Immature natural killer cell (primary cell): ENCODE data around the gene HNRNPLL. TPM values are rescaled to one million over a fixed set of nuclear protein-coding genes. Genes with fewer than 3 reads are reported as not detected.
"Not testable (repeated sequence)": the region's sequence is repeated elsewhere in the genome, so short reads cannot be mapped to it uniquely, and the experiment has no call there.

ENCODE experiments used
- DNase-seq, 3 donors: peaks; one replicate each; pipeline ENCODE4 v3.0.0; 2022; ENCODE audit warnings: mixed read lengths in 1 of 3
- H3K27ac Mint-ChIP-seq, 6 donors: one replicate each; pipeline ENCODE4 v1.8.0; 2020; ENCODE audit warnings: mixed read lengths in 6 of 6, mild to moderate bottlenecking in 5 of 6, inconsistent platforms in 4 of 6, moderate library complexity in 3 of 6
- H3K27me3 Mint-ChIP-seq, 3 donors: one replicate each; pipeline ENCODE4 v1.8.0; 2020 to 2021; ENCODE audit warnings: low read depth in 3 of 3, mild to moderate bottlenecking in 3 of 3, mixed read lengths in 3 of 3, moderate library complexity in 3 of 3, inconsistent platforms in 1 of 3
- H3K36me3 Mint-ChIP-seq, 3 donors: one replicate each; pipeline ENCODE4 v1.8.0; 2020; ENCODE audit warnings: mixed read lengths in 3 of 3, inconsistent platforms in 2 of 3, mild to moderate bottlenecking in 2 of 3
- H3K4me1 Mint-ChIP-seq, 2 donors: one replicate each; pipeline ENCODE4 v1.8.0; 2020; ENCODE audit warnings: inconsistent platforms in 2 of 2, mild to moderate bottlenecking in 2 of 2, mixed read lengths in 2 of 2, moderate library complexity in 1 of 2
- H3K4me3 Mint-ChIP-seq, 5 donors: one replicate each; pipeline ENCODE4 v1.8.0; 2020; ENCODE audit warnings: mild to moderate bottlenecking in 5 of 5, mixed read lengths in 5 of 5, inconsistent platforms in 3 of 5, moderate library complexity in 3 of 5
- H3K9me3 Mint-ChIP-seq, 6 donors: one replicate each; pipeline ENCODE4 v1.8.0; 2020; ENCODE audit warnings: mild to moderate bottlenecking in 6 of 6, mixed read lengths in 6 of 6, inconsistent platforms in 4 of 6, moderate library complexity in 3 of 6
- polyA plus RNA-seq, 3 donors: library from polyadenylated mRNA; unstranded; fragments of 300-500 nt; fragmentation: Illumina TruSeq; gene quantifications; one replicate each; pipeline ENCODE4 v1.2.3, GENCODE V29; 2021

Gene HNRNPLL
- polyA plus RNA-seq, 3 donors from 2014 or later, result 7.4 to 13.9 (median 11.5) TPM

DNA sequence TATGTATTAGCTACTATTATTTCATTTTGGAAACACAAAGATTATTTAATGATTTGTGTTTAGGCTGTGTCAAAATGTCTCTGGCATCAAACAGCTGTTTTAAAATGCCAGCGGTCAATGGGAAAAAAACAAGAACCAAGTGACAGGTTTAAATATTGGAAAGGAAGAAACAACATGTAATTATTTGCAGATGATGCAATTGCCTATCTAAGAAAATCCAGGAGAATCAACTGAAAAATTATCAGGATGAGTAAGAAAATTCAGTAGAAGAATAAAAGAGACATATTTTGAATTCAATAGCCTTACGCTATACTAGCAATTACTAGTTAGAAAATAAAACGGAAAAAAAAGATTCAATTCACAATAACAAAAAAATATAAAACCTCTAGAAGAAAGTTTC is 51.6 kb downstream of the HNRNPLL start:
- no peak overlapping the region for H3K4me3 Mint-ChIP-seq
- no peak overlapping the region for H3K27ac Mint-ChIP-seq
- peaks cover 0 to 7% (median 5%) of the 10 kb centered on the region in 3 donors for H3K27me3 Mint-ChIP-seq
- no peaks in the 10 kb centered on the region for H3K36me3 Mint-ChIP-seq
- no peaks in the 10 kb centered on the region for H3K9me3 Mint-ChIP-seq
- DNase-seq, result no peak
- H3K4me1 Mint-ChIP-seq, result no peaks in the 10 kb centered on the region

DNA sequence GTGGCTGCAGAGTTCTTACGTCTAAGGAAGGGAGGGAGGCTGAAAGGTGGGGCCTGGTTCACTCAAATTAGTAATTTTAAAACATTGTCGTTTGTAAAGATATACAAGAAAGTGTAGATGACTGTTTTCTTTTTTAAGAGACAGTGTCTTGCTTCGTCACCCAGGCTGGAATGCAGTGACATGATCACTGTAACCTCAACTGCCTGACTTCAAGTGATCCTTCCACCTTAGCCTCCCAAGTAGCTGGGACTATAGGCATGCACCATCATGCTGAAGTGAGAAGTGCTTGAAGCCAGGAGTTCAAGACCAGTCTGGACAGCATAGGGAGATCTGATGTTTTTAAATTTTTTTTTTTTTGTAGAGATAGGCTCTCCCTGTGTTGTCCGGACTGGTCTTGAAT is 52.9 kb downstream of the HNRNPLL start:
- Mint-ChIP-seq H3K4me3 (no peak overlapping the region), H3K27me3 (peaks cover 2 to 11% (median 5%) of the 10 kb centered on the region in 3 donors), H3K9me3 (no peaks in the 10 kb centered on the region), H3K4me1 (no peaks in the 10 kb centered on the region), H3K36me3 (no peaks in the 10 kb centered on the region), H3K27ac (no peak overlapping the region)
- DNase-seq, result no peak

DNA sequence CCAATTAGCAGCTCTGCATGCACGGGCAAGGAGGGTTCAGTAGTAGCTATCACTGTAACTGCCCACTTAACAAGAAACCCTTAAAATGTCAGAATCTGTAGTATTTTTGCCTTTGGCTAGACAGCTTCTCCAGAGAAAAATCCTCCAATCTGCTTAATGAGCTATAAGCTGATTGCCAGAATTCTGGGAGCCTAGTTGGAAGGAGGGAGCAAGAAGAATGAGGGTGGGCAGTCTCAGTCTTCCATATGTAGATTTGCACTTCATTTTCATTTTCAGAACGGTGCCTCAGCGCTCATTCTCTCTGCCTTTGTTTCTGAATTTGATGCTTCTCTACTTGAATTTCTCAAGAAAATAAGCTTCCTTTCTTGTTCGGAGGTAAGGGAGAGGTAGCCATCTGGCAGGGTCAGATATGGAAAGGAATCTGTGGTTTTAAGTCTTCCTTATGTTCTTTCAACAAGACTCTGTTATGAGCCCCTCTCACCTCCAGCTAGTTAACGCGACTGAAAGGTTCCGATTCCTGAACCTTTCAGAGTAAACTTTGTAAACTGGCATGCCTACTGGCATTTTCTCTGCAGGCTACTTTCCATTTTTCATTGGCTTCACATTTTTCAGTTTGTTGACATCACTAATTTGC is 53.5 kb downstream of the HNRNPLL start:
- H3K4me1 Mint-ChIP-seq, result no peaks in the 10 kb centered on the region
- H3K36me3 Mint-ChIP-seq, result no peaks in the 10 kb centered on the region
- DNase-seq, result no peak
- no peaks in the 10 kb centered on the region for H3K9me3 Mint-ChIP-seq
- no peak overlapping the region for H3K4me3 Mint-ChIP-seq
- H3K27me3 Mint-ChIP-seq, result peaks cover 2 to 12% (median 5%) of the 10 kb centered on the region in 3 donors
- H3K27ac Mint-ChIP-seq, result no peak overlapping the region

DNA sequence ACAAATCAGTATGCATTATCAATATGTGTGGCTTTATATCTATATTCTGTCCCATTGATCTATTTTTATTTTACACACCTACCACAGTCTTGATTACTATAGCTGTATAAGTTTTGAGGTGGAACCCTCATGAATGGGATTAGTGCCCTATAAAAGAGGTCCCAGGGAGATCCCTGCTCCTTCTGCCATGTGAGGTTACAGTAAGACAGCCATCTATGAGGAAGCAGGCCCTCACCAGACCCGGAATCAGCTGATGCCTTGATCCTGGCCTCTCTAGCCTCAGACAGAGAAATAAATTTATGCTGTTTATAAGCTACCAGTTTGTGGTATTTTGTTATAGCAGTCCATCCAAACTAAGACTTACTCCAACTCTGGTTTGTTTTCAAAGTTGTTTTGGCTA is 54.9 kb downstream of the HNRNPLL start:
- no peak for DNase-seq
- H3K27me3 Mint-ChIP-seq, result peaks cover 3 to 14% (median 5%) of the 10 kb centered on the region in 3 donors
- no peaks in the 10 kb centered on the region for H3K36me3 Mint-ChIP-seq
- no peaks in the 10 kb centered on the region for H3K9me3 Mint-ChIP-seq
- no peak overlapping the region for H3K27ac Mint-ChIP-seq
- peaks cover 2 to 5% of the 10 kb centered on the region in 2 donors for H3K4me1 Mint-ChIP-seq
- H3K4me3 Mint-ChIP-seq, result no peak overlapping the region

DNA sequence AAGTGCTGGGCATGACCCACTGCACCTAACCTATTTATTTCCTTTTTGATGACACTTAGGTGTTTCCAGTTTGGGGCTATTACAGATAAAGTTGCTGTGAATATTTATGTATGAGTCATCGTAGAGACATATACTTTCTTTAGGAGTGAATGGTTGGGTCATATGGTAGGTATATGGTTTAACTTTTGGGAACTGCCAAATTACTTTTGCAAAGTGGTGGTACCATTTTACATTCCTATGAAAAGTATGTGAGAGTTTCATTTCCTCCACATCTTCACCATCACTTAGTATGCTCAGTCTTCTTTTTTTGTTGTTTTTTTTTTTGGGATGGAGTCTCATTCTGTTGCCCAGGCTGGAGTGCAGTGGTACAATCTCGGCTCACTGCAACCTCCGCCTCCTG is 56.1 kb downstream of the HNRNPLL start:
- H3K4me3 Mint-ChIP-seq, result no peak overlapping the region
- peaks cover 2 to 10% of the 10 kb centered on the region in 2 donors for H3K4me1 Mint-ChIP-seq
- no peaks in the 10 kb centered on the region for H3K9me3 Mint-ChIP-seq
- H3K36me3 Mint-ChIP-seq, result no peaks in the 10 kb centered on the region
- peaks cover 5 to 18% (median 6%) of the 10 kb centered on the region in 3 donors for H3K27me3 Mint-ChIP-seq
- no peak overlapping the region for H3K27ac Mint-ChIP-seq
- DNase-seq, result no peak

DNA sequence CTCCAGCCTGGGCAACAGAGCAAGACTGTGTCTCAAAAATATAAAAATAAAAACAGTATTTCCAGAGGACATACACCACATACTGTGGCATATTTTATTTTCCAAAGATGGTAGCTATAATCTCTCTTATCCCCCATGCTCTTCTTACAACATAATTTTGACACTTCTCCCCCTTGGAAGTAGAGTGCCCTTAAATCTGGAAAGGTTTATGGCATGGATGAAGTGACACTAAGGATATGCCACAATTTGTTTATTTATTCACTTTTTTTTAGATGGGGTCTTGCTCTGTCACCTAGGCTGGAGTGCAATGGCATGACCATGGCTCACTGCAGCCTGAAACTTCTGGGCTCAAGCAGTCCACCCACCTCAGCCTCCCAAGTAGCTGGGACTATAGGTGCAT is 56.7 kb downstream of the HNRNPLL start:
- peaks cover 4 to 18% (median 6%) of the 10 kb centered on the region in 3 donors for H3K27me3 Mint-ChIP-seq
- H3K9me3 Mint-ChIP-seq, result no peaks in the 10 kb centered on the region
- H3K36me3 Mint-ChIP-seq, result no peaks in the 10 kb centered on the region
- peaks cover 2 to 10% of the 10 kb centered on the region in 2 donors for H3K4me1 Mint-ChIP-seq
- no peak overlapping the region for H3K4me3 Mint-ChIP-seq
- no peak overlapping the region for H3K27ac Mint-ChIP-seq
- DNase-seq, result no peak

DNA sequence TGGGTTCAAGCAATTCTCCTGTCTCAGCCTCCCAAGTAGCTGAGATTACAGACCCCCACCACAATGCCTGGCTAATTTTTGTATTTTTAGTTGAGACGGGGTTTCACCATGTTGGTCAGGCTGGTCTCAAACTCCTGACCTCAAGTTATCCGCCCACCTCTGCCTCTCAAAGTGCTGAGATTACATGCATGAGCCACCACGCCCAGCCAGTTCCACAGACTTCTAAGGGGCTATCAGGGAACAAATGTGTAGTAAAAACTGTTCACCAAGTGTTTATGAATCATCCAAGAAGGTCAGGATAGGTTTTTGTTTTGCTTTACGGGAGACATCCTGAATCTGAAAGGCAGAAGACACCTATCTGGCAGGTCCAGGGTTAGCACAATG is 60.5 kb downstream of the HNRNPLL start:
- DNase-seq, H3K9me3 Mint-ChIP-seq, H3K27ac Mint-ChIP-seq, H3K4me3 Mint-ChIP-seq, H3K36me3 Mint-ChIP-seq: not testable (repeated sequence)
- Mint-ChIP-seq H3K4me1 (peaks cover 2 to 10% of the 10 kb centered on the region in 2 donors), H3K27me3 (peaks cover 7 to 18% (median 10%) of the 10 kb centered on the region in 3 donors)

DNA sequence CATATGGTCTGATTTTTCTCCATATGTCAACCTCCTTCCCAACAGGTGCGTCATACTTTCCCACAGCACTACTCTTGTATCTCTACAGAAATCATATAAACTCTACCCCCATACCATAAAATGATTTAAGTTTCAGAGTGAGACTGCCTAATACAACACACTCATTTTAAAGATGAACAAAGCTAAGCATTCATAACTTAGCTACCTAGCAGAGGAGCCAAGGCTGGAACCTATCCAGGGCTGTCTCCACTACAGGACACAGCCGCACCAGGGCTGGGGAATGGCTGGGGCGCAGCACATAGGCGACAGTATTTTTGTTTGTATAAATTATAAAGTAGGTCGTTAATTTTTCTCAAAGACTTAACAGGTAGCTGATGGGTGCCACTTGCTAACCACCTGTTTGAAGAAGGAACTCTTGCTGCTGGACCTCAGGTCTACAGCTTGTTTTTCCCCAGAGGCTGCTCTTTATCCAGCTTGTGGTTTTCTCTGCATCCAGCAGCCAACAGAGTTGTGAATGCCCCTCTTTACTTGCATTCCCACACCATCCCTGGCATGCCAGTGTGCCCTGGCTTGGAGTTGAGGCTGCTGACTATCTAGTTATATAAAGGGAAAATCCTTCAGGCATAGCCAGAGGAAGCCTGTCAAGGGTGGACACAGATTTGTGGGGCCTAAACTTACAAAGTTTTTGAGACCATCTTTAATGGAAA is 62.0 kb downstream of the HNRNPLL start:
- H3K9me3 Mint-ChIP-seq, result no peaks in the 10 kb centered on the region
- no peak for DNase-seq
- H3K36me3 Mint-ChIP-seq, result no peaks in the 10 kb centered on the region
- H3K27ac Mint-ChIP-seq, result no peak overlapping the region
- H3K4me3 Mint-ChIP-seq, result no peak overlapping the region
- peaks cover 7 to 14% (median 9%) of the 10 kb centered on the region in 3 donors for H3K27me3 Mint-ChIP-seq
- H3K4me1 Mint-ChIP-seq, result peaks cover 5 to 10% of the 10 kb centered on the region in 2 donors

DNA sequence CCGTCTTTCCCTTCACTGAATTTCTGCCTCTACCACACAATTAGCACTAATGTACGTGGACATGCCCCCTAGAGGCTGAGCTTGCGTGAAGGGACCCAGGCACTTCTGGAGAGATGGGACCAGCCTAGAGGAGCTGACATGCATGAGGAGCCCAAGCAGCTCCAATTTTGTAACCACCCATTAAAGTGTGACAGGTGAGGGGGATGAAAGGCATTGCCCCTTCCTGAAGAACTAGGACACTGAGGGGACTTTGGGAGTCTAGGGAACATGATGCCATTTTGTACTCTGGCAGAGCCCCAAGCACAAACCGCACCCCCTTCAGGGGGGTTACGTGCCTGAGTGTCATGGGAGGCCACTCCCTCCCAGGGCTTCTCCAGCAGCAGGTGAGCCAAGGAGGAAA is 63.6 kb downstream of the HNRNPLL start:
- H3K9me3 Mint-ChIP-seq, result no peaks in the 10 kb centered on the region
- H3K4me3 Mint-ChIP-seq, result no peak overlapping the region
- peaks cover 8 to 10% of the 10 kb centered on the region in 2 donors for H3K4me1 Mint-ChIP-seq
- DNase-seq, result no peak
- no peaks in the 10 kb centered on the region for H3K36me3 Mint-ChIP-seq
- H3K27ac Mint-ChIP-seq, result no peak overlapping the region
- peaks cover 10 to 11% (median 10%) of the 10 kb centered on the region in 3 donors for H3K27me3 Mint-ChIP-seq

DNA sequence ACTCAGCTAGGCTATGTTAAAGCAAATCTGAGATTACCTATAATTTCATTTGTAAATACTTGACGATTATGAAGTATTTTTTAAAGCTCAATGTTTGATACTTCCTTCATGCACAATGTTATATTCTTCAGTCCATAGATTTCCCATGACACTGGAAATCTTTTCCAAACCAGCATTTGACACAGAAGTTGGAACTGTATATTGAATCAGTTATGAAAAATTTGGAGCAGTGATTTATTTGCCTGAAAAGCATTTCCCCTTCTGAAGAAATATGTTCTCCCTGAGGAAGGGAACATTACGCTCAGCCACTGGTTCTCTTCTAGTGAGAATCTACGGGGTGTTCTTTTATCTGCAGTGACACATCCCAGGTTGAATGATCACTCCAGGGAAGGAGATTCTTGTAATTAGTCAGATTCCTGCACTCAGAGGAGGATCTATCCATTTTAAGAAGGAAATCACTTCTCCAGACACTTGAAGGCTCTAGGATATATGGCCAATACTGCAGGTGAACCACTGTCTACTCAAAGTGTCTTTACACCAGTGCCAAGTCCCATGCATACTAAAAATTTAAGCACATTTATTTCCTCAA is 64.7 kb downstream of the HNRNPLL start:
- H3K36me3 Mint-ChIP-seq, result no peaks in the 10 kb centered on the region
- H3K9me3 Mint-ChIP-seq, result no peaks in the 10 kb centered on the region
- H3K27me3 Mint-ChIP-seq, result peaks cover 10% of the 10 kb centered on the region in 3 donors
- H3K4me3 Mint-ChIP-seq, result no peak overlapping the region
- no peak overlapping the region for H3K27ac Mint-ChIP-seq
- DNase-seq, result no peak
- peaks cover 7 to 8% of the 10 kb centered on the region in 2 donors for H3K4me1 Mint-ChIP-seq

DNA sequence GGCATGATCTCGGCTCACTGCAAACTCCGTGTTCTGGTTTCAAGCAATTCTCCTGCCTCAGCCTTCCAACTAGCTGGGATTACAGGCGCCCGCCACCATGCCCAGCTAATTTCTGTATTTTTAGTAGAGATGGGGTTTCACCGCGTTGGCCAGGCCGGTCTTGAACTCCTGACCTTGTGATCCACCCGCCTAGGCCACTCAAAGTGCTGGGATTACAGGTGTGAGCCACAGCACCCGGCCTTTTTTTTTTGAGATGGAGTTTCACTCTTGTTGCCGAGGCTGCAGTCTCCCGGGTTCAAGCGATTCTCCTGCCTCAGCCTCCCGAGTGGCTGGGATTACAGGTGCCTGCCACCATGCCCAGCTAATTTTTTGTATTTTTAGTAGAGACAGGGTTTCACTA is 65.4 kb downstream of the HNRNPLL start:
- not testable (repeated sequence) for H3K4me1 Mint-ChIP-seq, H3K36me3 Mint-ChIP-seq, DNase-seq, H3K4me3 Mint-ChIP-seq, H3K27ac Mint-ChIP-seq, H3K9me3 Mint-ChIP-seq
- H3K27me3 Mint-ChIP-seq, result peaks cover 4 to 10% (median 7%) of the 10 kb centered on the region in 3 donors

DNA sequence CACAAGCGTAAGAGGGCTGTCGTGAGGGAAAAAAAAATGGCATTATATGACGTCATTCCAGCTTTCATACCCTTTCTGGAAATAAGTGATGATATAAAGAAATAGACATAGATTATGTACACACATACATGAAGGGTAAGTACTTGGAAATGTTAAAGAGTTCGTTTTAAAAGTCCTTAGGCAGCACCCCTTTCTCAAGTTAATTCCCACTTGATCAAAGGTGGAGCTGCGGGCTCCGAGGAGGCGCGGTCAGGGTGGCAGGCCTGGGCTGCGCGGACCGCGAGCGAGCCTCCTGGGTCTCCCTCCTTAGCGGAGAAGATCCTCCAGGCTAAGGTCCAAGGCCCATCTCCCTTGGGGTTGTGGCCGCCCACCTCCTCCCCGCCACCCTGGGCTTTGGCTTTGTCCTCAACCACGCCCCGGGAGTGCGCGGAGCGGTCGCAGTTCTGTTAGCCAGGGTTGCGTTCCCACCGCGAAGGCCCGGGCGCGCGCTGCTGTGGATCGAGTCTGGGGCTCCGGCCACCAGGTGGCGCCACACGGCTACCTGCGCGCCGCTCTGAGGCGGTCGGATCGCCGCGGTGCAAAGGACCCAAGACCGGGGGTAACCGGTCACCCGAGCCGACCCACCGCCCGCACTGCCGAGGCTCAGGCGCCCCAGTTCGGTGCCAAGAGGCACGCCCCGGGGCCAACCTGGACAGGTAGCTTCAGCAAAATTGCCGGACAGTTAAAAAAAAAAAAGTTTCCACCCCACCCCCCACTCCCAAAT is 66.8 kb downstream of the HNRNPLL start:
- no peaks in the 10 kb centered on the region for H3K36me3 Mint-ChIP-seq
- peaks cover 4 to 8% (median 7%) of the 10 kb centered on the region in 3 donors for H3K27me3 Mint-ChIP-seq
- H3K9me3 Mint-ChIP-seq, result no peaks in the 10 kb centered on the region
- no peak overlapping the region for H3K27ac Mint-ChIP-seq
- H3K4me3 Mint-ChIP-seq, result peak overlapping the region in 4 of 5 donors; percentile 8 to 56 (median 52)
- peaks cover 0 to 5% of the 10 kb centered on the region in 2 donors for H3K4me1 Mint-ChIP-seq
- DNase-seq, result peak; percentile 58 to 66 (median 65)

DNA sequence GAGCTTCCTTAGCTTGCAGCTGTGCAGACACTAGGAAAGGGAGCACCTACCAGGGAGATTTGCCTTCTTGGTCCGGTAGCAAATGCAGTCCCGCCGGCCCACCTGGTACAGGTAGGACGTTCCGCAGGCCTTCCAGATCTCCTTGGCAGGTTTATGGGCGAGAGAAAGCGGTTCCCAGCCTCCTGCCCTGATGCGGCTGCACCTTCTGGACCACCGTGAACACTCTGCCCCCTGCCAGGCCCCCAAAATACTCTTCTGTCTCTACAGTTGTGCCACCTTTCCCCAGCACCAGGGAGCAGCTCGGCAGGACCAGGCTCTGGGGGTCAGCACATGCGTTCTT is 67.4 kb downstream of the HNRNPLL start:
- H3K27ac Mint-ChIP-seq, result no peak overlapping the region
- H3K27me3 Mint-ChIP-seq, result peaks cover 4 to 8% (median 4%) of the 10 kb centered on the region in 3 donors
- DNase-seq, result no peak
- peak overlapping the region in 2 of 5 donors; percentile 8 to 56 for H3K4me3 Mint-ChIP-seq
- H3K4me1 Mint-ChIP-seq, result peaks cover 0 to 5% of the 10 kb centered on the region in 2 donors
- no peaks in the 10 kb centered on the region for H3K9me3 Mint-ChIP-seq
- H3K36me3 Mint-ChIP-seq, result no peaks in the 10 kb centered on the region
